Raji (cell line): ENCODE results near the gene NT5DC1.

Experiments
- POLR2A ChIP-seq: IDR thresholded peaks from 2 replicates; pipeline ENCODE4 v1.6.1; 2011; ENCODE audit warnings: low read depth, low read length, control low read depth; ENCODE audit not compliant: insufficient read depth

Gene NT5DC1

DNA sequence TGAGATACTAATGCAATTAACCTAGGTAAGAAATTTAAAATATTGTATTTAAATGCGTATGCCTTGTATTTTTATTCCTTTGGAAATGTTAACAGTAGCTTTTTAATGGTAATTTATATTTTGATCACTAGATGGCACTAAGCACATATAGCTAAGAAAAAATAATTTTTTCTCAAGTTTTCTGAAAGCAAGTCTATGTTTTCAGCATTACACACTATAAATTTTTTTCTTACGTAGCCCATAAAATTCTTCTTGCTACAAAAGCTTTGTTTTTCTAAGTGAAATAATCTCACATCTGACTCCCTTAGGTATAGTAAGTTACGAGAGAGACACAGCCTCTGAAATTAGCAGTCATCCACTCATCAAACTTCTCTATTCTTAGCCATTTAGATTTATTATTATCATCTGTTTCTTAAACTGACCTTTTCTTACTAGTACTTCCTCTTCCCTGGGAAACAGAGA, 117.5 kb downstream of the NT5DC1 start:
- no peak for TF ChIP-seq POLR2A

DNA sequence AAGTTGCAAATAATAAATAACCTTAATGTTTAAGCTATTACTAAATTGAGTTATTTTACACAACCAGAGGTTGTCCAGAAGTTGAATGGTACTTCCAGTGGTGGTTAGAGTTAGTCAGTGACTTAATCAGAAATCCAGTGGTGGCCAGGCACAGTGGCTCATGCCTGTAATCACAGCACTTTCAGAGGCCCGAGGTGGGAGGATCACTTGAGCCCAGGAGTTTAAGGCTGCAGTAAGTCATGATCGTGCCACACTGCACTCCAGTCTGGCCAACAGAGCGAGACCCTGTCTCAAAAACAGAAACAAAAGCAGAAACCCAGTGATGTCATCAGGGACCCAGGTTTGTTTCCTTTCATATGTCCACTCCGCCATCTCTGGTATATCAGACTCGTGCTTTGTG, 118.2 kb downstream of the NT5DC1 start:
- TF ChIP-seq POLR2A: no peak

DNA sequence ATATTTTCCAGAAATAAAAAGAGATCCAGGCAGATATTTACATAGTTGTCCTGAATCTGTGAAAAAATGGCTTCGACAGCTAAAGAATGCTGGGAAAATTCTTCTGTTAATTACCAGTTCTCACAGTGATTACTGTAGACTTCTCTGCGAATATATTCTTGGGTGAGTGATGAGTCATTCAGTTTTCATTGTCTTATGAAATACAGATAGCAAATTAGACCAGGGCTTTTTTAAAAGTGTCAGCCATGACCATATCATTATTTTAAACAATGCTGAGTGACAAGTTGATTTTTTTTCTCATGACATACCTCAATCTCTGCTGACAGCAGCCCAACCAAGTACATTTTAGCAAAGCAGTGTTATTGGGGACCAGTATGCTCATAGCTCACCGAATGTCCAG, 120.4 kb downstream of the NT5DC1 start:
- no peak for TF ChIP-seq POLR2A

DNA sequence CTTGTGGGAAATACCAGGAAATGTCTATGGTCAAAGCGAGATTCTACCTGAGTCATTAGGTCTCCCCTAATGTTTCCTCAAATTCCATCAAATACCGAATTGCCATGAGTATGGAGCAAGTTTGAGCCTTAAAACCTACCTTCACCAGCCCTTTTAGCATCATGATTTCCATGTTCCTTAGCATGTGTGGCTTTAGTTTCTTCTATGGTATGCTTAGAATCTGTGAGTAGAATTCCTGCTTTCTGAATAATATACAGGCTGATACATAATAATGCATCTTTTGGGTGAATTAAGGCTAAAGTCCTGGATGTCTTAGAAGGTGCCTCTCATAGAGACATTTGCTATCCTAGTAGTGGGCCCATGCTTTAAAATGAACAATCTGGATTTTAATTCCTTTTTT, 121.3 kb downstream of the NT5DC1 start:
- TF ChIP-seq POLR2A: no peak

DNA sequence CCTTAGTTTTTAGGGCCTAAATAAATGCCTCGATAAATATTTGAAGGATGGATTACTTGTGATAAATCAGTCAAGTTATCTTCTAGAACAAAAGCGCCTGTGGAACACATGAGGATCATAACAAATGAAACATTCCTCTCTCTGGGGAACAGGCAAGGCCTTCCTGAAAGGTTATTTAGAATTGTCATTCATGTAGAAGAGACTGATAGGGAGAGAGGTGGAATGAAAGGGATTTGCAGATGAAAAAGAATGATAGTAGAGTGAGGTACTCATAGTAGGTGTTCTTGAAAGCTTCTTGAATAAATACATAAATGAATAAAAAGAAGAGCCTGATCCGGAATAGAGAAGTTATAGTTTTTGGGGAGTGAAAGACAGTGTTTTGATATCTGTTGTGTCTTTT, 122.7 kb downstream of the NT5DC1 start:
- no peak for TF ChIP-seq POLR2A

DNA sequence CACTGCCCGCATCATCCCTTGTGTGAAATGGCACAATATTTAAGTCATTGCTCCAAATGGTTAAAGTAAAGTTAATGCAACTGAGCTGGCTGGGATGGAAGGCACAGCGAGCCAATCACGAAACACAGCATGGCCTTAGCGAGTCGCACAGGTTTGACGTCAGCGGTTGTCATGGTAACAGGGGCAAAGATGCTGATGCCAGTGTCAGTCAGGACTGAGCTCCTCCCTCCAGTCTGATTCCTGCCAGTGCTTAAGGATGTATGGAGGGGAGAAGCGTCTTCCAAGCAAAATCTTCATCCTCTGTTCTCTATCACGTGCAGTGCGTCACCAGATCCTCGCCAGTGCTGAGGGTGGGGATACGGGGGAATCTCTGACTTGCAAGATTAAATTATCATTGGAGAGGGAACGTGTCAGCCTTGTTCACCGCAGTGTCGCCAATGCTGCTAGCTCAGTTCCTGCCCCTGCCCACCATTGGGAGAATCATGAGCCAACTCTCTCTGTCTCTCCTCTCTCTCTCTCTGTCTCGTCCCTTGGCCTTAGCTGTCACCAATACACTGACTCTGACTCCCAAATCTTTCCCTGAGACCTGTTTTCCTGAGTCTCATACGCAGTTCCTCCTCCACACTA, 128.7 kb downstream of the NT5DC1 start:
- TF ChIP-seq POLR2A: no peak

DNA sequence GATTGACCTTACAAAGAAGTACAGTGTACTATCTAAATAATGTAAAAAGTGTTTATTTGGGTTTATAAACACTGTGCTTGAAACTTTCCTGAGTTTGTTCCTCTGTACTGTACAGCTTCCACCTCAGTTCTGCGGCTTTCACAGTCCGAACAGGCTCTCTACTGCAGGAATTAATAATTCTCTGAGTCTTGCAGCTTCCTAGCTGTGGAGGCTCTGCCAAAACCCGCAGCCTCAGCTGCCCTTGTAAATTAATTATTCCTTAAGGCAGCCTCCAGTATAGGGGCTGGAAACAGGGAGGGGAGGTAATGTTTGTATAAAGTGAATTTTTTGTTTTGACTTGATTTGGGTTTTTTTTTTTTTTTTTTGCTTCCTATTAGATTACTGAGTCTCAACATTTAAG, 134.0 kb downstream of the NT5DC1 start:
- TF ChIP-seq POLR2A: no peak

DNA sequence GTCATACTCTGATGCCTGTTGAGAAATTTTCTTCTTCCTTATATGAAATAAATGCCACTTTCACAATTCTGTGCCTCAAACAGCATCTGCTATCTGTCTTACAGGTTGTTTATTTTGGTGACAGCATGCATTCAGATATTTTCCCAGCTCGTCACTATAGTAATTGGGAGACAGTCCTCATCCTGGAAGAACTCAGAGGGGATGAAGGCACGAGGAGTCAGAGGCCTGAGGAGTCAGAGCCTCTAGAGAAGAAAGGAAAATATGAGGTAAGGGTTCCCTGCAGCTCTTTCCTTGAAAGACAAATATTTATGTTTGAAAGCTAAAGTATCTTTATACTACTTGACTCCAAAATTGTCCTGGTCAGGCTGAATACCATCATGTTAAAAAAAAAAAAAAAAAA, 137.4 kb downstream of the NT5DC1 start:
- no peak for TF ChIP-seq POLR2A

DNA sequence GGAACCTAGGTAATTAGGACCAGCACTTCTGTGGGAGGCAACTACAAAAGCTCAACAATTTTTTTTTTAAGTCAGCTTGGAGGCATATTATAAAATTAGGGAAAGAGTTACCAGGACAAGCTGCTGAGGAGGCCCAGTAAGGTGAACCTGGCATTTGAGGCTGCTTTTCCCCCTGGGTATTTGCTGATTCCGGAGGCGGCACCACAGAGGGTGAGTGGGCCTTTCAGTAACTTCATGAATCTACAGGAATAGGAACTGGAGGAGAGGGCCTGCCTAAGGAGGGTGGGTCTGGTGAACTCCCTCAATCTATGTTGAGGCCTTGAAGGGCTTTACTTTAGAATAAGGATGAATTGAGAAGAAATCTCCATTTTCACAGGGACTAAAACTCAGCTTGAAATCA, 138.6 kb downstream of the NT5DC1 start:
- TF ChIP-seq POLR2A: no peak

DNA sequence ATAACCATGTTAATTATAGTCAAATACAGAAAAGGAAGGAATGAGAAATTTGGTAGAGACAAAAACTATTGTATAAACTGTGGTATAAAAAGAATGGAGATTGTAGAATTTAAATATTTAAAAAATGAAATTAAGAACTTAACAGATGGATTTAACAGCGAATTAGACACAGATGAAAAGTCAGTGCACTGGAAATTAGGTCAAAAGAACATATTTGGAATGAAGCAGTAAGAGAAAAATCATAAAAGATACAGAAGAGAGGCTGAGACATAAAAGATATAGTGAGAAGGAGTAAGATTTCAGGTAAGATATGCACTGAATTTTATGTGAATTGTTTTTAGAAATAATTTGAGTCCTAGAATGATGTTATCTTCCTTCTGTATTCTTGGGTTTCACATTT, 139.2 kb downstream of the NT5DC1 start:
- no peak for TF ChIP-seq POLR2A

DNA sequence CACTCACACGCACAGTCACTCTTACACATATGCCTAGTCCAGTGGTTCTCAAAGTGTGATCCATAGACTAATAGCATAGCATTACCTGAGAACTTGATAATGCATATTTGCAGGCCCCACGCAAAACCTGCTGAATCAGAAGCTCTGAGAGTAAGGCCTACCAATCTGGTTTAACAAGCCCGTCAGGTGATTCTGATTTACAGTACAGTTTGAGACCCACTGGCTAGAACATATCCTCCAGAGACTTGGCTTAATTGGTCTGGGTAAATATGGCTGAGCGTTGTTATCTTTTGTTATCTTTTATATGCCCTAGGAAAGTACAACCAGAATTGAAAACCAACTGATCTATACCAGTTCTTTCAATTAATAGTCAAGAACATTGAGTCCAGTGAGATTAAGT, 143.6 kb downstream of the NT5DC1 start:
- no peak for TF ChIP-seq POLR2A

DNA sequence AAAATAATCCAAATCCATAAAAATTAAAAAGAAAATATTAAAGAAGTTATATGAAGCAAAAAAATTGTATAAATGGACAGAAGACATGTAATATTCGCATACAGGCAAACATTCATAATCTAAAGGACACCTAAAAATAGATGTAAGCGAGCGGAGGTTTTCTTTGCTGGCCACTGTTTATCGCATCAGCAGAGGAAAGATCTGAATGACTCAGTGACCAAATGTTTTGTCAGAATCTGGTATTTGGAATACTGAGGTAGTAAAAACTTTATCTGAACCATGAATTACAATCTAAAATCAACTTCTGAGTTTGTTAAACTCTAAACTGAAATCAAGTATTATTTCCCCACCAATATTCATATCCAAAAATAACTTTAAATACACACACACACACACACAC, 145.4 kb downstream of the NT5DC1 start:
- TF ChIP-seq POLR2A: no peak

DNA sequence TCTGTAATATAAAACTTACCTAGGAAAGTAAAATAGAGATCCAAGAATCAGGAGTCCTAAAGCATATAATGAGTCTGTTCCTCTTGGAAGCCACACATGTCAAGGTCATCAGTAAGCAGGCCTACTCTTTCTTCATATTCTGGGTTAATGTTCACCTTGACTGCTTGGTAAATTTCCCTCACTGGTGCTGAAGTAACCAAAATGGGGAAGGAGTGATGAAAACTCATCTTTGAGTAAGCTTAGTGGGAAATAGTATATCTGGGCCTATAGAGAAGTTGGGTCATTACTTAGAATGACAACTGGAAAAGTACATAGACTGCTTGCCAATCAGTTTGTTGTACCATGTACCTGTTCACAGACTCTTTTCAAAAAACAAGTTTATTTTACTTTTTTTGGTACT, 146.6 kb downstream of the NT5DC1 start:
- no peak for TF ChIP-seq POLR2A

DNA sequence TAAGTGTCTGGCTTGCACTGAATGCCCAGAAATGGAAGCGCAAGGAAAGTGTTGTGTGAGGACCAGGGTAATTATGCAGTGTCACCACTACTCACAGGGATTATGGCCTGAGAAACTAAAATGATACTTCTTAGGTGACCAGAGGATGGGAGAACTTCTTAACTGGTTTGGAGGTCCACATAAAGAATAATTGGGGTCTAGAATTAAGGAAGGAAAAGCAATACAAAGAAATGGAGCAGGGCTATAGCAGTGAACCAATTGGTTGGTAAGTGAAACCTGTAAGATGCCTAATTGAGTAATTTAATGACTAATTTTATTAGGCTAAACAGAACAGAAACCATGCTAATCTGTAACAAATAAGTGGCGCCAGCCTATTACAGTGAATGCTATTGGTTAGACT, 147.9 kb downstream of the NT5DC1 start:
- no peak for TF ChIP-seq POLR2A

DNA sequence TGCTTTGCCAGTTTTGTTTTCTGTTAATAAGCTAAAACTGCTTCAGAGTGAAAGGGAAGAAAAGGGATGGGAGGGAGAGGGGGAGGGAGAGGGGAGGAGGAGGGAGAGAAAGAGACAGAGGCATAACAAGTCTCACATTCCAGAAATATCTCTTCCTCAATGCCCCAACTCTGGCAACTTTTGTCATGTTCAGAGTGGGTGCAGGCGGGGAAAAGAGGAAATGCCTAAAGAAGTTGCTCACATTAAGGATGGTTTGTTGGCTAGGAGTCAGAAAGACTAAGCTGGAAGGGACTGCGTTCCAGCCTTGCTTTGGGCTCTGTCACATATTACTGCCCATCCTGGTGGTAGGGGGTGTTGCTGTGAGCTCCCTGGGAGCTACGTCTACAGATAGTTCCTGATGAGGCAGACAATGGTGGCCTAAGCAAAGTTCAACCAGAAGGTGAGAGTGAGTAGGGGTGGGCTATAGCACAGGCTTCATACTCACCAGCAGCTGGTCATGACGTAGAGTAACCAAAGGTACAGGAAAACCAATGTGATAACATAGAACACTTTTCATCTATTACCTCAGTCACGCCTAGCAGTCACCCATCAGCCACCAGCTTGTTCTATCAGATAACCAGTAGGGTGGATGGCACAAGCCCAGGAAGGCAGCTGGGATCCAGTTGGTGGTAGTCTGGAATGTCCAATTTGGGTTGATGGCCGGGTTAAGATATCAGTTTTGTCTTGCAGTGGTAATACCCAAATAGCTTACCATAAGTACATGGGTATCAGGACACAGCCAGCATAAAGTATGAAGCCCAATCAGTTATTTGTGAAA, 151.1 kb downstream of the NT5DC1 start:
- no peak for TF ChIP-seq POLR2A

DNA sequence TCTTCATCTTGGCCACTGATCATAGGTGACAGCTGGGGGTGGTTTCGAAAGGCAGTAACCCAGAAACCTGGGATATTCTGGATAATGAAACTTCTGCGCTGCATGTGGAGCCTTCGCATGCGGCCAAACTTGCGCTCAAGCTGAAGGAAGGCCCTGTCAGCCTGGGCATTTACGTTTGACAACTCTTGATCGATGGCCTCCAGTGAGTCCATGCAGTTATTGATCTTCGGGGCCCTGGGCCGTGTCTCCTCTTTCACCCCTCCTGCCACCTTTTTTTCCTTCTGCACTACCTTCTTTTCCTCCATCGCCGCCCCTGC, 152.5 kb downstream of the NT5DC1 start:
- no peak for TF ChIP-seq POLR2A
